ENCODE results near the gene TMEM63C.

GRCh38 chr14:77236814-77237213 lies 55.2 kb downstream of the TMEM63C start:
- TF ChIP-seq CTCF (conservative IDR thresholded peaks at IDR 0.05; ENCODE audit: low read length) (no peak), EZH2phosphoT487 (IDR thresholded peaks at IDR 0.05; ENCODE audit: borderline replicate concordance) (no peak)
